Colonic mucosa (tissue), 4 donors: ENCODE data around the gene ERCC4. TPM values are rescaled to one million over a fixed set of nuclear protein-coding genes. Genes with fewer than 3 reads are reported as not detected.

Source experiments
- DNase-seq: peaks from one replicate; pipeline ENCODE4 v3.0.0-alpha.2; 2020
- H3K27ac ChIP-seq: fragments of 200-600 bp; one replicate; pipeline ENCODE4 v1.8.0; 2021
- H3K27me3 ChIP-seq: fragments of 200-600 bp; one replicate; pipeline ENCODE4 v1.8.0; 2021
- H3K36me3 ChIP-seq: fragments of 200-600 bp; one replicate; pipeline ENCODE4 v1.8.0; 2021
- H3K4me1 ChIP-seq: fragments of 200-600 bp; one replicate; pipeline ENCODE4 v1.8.0; 2021; ENCODE audit warnings: mild to moderate bottlenecking
- H3K4me3 ChIP-seq: fragments of 200-600 bp; one replicate; pipeline ENCODE4 v1.8.0; 2021
- H3K9ac ChIP-seq, 2 donors: one replicate each; pipeline ENCODE4 v1.7.0; 2013; ENCODE audit warnings: control low read depth in 2 of 2, low read depth in 2 of 2, low read length in 2 of 2
- H3K9me3 ChIP-seq: fragments of 200-600 bp; one replicate; pipeline ENCODE4 v1.8.0; 2021
- CTCF ChIP-seq: fragments of 200-600 bp; IDR thresholded peaks from one replicate; pipeline ENCODE4 v1.8.0; 2022; ENCODE audit warnings: antibody characterized with exemption, mild to moderate bottlenecking
- intact Hi-C: fragments of 100-400 bp; cut with DNase I; formaldehyde crosslinking; loops from one replicate; pipeline ENCODE4 v1.14.1; 2022
- total RNA-seq, 2 donors: library from RNA; stranded (reverse); fragmentation: NEBNext Ultra II Directional in 1 of 2; extraction: Animal tissue kit (Norgen Biotek cat#: 25700) in 1 of 2; gene quantifications; one replicate each; pipeline ENCODE4 v1.2.1, GENCODE V29; 2021
- donor health status: healthy.
- donor health status: DM: no; HTN: no; CAD: no.
- donor health status: DM: no; HTN: no; CAD: no.

The ERCC4 gene
- total RNA-seq, 2 donors from 2014 or later = 8.0 to 9.7 TPM

DNA sequence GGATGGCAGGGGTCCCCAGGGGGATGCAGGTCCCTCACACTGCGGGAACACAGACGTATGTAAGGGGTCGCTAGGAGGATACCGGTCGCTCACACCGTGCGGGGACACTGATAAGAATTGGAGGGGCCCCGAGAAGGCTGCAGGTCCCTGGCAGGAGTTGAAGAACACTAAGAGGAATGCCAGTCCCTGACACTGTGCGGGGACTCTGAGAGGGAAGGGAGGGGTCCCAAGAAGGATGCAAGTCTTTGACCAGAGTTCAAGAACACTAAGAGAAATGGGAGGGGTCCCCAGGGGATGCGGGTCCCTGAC is 510 bp downstream of the ERCC4 start:
- Histone ChIP-seq H3K27ac (peak overlapping the region; percentile 34), H3K36me3 (no peaks in the 10 kb centered on the region), H3K27me3 (no peaks in the 10 kb centered on the region), H3K4me1 (peaks cover 5% of the 10 kb centered on the region), H3K4me3 (peak overlapping the region; percentile 63), H3K9me3 (no peaks in the 10 kb centered on the region), H3K9ac (peak overlapping the region; percentile 89 to 97)
- no peak for TF ChIP-seq CTCF
- intact Hi-C loops = loop anchor here (5.0 to 10.0 kb wide), 4 partner anchors 154 to 607 kb away; partner anchors contain the start of gene MRTFB
- DNase-seq = no peak

DNA sequence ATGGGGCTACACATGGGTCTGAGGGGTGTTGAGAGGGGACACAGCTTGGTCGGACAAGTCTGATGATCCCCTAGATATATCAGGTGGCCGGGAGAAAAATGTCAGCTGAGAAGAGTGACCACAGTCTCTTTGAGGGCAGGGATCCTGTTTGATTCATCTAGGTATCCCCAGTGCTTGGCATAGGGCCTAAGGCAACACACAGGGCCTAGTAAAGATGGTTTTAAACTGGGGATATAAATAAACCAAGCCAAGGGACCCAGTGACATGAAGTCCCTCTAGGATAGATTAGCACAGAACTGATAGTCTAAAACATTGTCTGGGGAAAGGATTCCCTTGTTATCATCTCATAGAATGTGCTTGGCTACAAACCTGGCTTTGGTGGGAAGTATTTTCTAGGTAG is 1.4 kb downstream of the ERCC4 start:
- H3K27me3 ChIP-seq = no peaks in the 10 kb centered on the region
- no peak for DNase-seq
- intact Hi-C loops = loop anchor here (5.0 to 10.0 kb wide), 4 partner anchors 153 to 606 kb away; partner anchors contain the start of gene MRTFB
- no peak overlapping the region for H3K4me3 ChIP-seq
- H3K4me1 ChIP-seq = peaks cover 5% of the 10 kb centered on the region
- TF ChIP-seq CTCF = no peak
- H3K9ac ChIP-seq = no peak overlapping the region
- H3K36me3 ChIP-seq = no peaks in the 10 kb centered on the region
- no peaks in the 10 kb centered on the region for H3K9me3 ChIP-seq
- H3K27ac ChIP-seq = no peak overlapping the region

DNA sequence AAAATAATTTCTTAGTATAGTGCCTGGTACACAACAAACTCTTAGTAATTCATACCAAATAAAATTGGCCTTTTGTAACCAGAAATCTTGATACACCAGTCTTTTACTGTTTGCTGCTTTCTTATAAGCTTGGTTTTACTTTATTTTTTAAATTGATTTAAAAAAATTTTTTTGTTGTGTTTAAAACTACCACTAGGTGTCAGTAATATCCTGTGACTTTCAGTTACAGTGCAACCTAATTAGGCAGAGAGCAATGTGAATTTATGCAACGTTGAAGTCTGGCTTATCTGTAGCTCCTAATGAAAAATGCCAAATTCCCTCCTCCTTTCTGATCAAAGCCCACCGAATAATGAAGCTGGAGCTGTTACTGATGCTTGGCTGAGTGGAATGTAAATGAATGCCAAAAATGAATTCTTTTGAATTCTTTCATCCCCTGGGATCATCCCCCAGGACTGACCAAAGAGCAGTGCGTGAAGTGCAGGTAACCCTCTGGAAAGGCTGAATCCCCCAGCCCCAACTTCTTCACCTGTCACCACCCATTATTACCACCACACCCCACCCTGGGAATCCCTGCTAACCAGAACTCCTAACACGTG is 3.8 kb downstream of the ERCC4 start:
- intact Hi-C loops = loop anchor here (5.0 to 10.0 kb wide), 4 partner anchors 151 to 604 kb away; partner anchors contain the start of gene MRTFB
- peak; percentile 52 for TF ChIP-seq CTCF
- DNase-seq = no peak
- H3K36me3 ChIP-seq = no peaks in the 10 kb centered on the region
- H3K9ac ChIP-seq = no peak overlapping the region
- peaks cover 5% of the 10 kb centered on the region for H3K4me1 ChIP-seq
- no peaks in the 10 kb centered on the region for H3K9me3 ChIP-seq
- H3K4me3 ChIP-seq = no peak overlapping the region
- no peak overlapping the region for H3K27ac ChIP-seq
- H3K27me3 ChIP-seq = no peaks in the 10 kb centered on the region

GRCh38 chr16:13926464-13926863 is 6.5 kb downstream of the ERCC4 start:
- H3K9me3 ChIP-seq = no peaks in the 10 kb centered on the region
- TF ChIP-seq CTCF = no peak
- H3K4me1 ChIP-seq = no peaks in the 10 kb centered on the region
- no peak overlapping the region for H3K9ac ChIP-seq
- H3K27me3 ChIP-seq = no peaks in the 10 kb centered on the region
- H3K27ac ChIP-seq = no peak overlapping the region
- intact Hi-C loops = loop anchor here (10.0 kb wide), 1 partner anchor 148 kb away; the partner anchor contains the start of gene MRTFB
- no peaks in the 10 kb centered on the region for H3K36me3 ChIP-seq
- DNase-seq = no peak
- no peak overlapping the region for H3K4me3 ChIP-seq

DNA sequence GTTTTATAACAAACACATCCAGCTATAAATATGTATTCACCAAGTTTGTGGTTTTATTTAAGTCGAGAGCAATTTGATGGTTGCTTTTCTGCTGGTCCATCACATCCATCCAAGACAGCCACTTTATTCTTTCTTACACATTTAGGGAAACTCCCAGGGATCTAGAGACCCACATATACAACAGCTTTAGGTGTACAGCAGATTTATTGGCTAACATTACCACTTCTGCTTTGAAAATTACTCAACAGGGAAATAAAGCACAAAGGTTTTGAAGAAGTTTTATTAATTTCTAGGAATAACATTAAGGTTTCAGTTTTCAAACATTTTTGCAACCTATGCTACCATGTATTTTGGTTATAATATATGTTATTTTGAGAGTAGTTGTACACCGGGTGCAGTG is 6.9 kb downstream of the ERCC4 start:
- Histone ChIP-seq H3K9ac (no peak overlapping the region), H3K4me3 (no peak overlapping the region), H3K27ac (no peak overlapping the region), H3K27me3 (no peaks in the 10 kb centered on the region), H3K9me3 (no peaks in the 10 kb centered on the region), H3K4me1 (no peaks in the 10 kb centered on the region), H3K36me3 (no peaks in the 10 kb centered on the region)
- TF ChIP-seq CTCF = no peak
- intact Hi-C loops = loop anchor here (10.0 kb wide), 1 partner anchor 148 kb away; the partner anchor contains the start of gene MRTFB
- DNase-seq = no peak
